ENCODE measurements around the gene PLG. TPM values are rescaled to one million over a fixed set of nuclear protein-coding genes. Genes with fewer than 3 reads are reported as not detected.
"Not testable (repeated sequence)": the region's sequence is repeated elsewhere in the genome, so short reads cannot be mapped to it uniquely, and the experiment has no call there.

Gene PLG
- total RNA-seq, 2 experiments from 2014 or later: 3.4 to 3.7 TPM

- TF ChIP-seq, protein P1, sequence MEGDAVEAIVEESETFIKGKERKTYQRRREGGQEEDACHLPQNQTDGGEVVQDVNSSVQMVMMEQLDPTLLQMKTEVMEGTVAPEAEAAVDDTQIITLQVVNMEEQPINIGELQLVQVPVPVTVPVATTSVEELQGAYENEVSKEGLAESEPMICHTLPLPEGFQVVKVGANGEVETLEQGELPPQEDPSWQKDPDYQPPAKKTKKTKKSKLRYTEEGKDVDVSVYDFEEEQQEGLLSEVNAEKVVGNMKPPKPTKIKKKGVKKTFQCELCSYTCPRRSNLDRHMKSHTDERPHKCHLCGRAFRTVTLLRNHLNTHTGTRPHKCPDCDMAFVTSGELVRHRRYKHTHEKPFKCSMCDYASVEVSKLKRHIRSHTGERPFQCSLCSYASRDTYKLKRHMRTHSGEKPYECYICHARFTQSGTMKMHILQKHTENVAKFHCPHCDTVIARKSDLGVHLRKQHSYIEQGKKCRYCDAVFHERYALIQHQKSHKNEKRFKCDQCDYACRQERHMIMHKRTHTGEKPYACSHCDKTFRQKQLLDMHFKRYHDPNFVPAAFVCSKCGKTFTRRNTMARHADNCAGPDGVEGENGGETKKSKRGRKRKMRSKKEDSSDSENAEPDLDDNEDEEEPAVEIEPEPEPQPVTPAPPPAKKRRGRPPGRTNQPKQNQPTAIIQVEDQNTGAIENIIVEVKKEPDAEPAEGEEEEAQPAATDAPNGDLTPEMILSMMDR (conservative IDR thresholded peaks at IDR 0.05; ENCODE audit: low read length): no peak
- no peak for TF ChIP-seq EZH2phosphoT487 (IDR thresholded peaks at IDR 0.05; ENCODE audit: borderline replicate concordance, low read depth, low read length)
- no peak overlapping the region for H3K27ac ChIP-seq (ENCODE audit: low read depth, low read length, poor library complexity, severe bottlenecking)
- no peak for DNase-seq (ENCODE audit: low spot score)
- no peak overlapping the region for H2AFZ ChIP-seq (ENCODE audit: low read length)
- BruUV-seq (replicated peaks): no TSS peak
- no peak overlapping the region for H3K4me3 ChIP-seq (ENCODE audit: low read depth, low read length, poor library complexity, severe bottlenecking)
- no peak overlapping the region for H3K4me2 ChIP-seq (ENCODE audit: low read length)
- ChIA-PET POLR2A (interaction anchor here (1.0 kb wide), 1 partner anchor 27 kb away, joined by 3 read pairs; no protein-coding TSS in a partner anchor), CTCF (ENCODE audit: unreplicated experiment) (no interaction called here)
- H3K9me2 ChIP-seq (ENCODE audit: insufficient read depth, low read length): no peaks in the 10 kb centered on the region
- H4K20me1 ChIP-seq (ENCODE audit: insufficient read depth, low read length): no peaks in the 10 kb centered on the region
- no peaks in the 10 kb centered on the region for H3K36me3 ChIP-seq (ENCODE audit: insufficient read depth, low read length)
- no peaks in the 10 kb centered on the region for H3K9me3 ChIP-seq (ENCODE audit: low read length)
- intact Hi-C loops (cut with micrococcal nuclease; ENCODE audit: unreplicated experiment): no loop called here
- no peaks in the 10 kb centered on the region for H3K4me1 ChIP-seq (ENCODE audit: insufficient read depth, low read length, poor library complexity, severe bottlenecking)
- no peaks in the 10 kb centered on the region for H3K79me2 ChIP-seq (ENCODE audit: insufficient read depth, low read depth, low read length)
These were observed 72.4 kb downstream of the PLG start for GRCh38 chr6:160774399-160774798.

DNA sequence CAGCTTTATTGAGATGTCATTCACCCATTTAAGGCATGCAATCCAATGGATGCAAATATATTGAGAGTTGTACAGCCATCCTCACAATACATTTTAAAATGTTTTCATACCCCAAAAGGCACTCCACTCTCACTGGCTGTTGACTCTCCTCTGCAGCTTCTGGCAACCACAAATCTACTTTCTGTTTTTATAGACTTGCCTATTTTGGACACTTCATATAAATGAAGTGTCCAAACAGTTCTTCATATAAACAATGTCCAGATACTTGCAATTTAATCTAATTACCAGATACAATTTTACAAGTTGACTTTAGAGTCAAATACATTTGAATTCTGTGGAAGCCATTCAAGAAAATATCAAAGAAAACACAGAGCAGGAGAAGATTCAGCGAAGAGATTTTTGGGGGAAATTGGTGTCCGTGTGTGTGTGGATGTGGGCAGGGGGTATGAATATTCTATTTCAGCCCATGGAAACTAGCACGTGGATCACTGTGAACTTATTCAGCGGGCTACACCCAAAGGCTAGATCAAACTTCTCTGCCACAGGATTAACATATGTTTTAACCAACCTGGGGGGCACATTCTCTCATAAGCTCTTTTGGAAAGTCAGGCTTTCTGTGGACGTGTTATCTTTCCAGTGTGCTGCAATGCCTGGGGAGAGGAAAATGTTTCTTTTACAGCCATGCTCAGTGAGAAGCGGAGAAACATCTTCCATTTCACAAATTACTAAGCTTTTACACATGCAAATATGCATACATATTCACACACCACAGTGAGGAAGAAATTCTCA lies 73.9 kb downstream of the PLG start:
- Histone ChIP-seq H3K4me2 (ENCODE audit: low read length) (no peak overlapping the region), H3K4me1 (ENCODE audit: insufficient read depth, low read length, poor library complexity, severe bottlenecking) (no peaks in the 10 kb centered on the region), H3K36me3 (ENCODE audit: insufficient read depth, low read length) (no peaks in the 10 kb centered on the region), H2AFZ (ENCODE audit: low read length) (no peak overlapping the region), H3K4me3 (ENCODE audit: low read depth, low read length, poor library complexity, severe bottlenecking) (no peak overlapping the region), H3K9me2 (ENCODE audit: insufficient read depth, low read length) (no peaks in the 10 kb centered on the region), H3K9me3 (ENCODE audit: low read length) (no peaks in the 10 kb centered on the region), H3K27ac (ENCODE audit: low read depth, low read length, poor library complexity, severe bottlenecking) (no peak overlapping the region), H4K20me1 (ENCODE audit: insufficient read depth, low read length) (no peaks in the 10 kb centered on the region), H3K79me2 (ENCODE audit: insufficient read depth, low read depth, low read length) (no peaks in the 10 kb centered on the region)
- POLR2A ChIA-PET: no interaction called here
- CTCF ChIA-PET (ENCODE audit: unreplicated experiment): no interaction called here
- DNase-seq (ENCODE audit: low spot score): no peak
- TF ChIP-seq EZH2phosphoT487 (IDR thresholded peaks at IDR 0.05; ENCODE audit: borderline replicate concordance, low read depth, low read length): no peak
- TF ChIP-seq, protein P1 (conservative IDR thresholded peaks at IDR 0.05; ENCODE audit: low read length): no peak
- intact Hi-C loops (cut with micrococcal nuclease; ENCODE audit: unreplicated experiment): no loop called here
- BruUV-seq (replicated peaks): no TSS peak

DNA sequence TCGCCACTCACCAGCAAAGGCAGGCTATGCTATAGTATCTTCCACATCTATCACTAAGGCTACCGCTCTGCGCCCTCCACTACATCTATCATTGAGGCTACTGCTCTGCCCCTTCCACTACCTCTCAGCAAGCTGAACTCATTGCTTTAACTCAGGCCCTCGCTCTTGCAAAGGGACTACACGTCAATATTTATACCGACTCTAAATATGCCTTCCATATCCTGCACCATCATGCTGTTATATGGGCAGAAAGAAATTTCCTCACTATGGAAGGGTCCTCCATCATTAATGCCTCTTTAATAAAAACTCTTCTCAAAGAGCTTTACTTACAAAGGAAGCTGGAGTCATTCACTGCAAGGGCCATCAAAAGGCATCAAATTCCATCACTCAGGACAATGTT lies 77.1 kb downstream of the PLG start:
- intact Hi-C loops (cut with micrococcal nuclease; ENCODE audit: unreplicated experiment); H4K20me1 ChIP-seq (ENCODE audit: insufficient read depth, low read length); H3K9me2 ChIP-seq (ENCODE audit: insufficient read depth, low read length); H3K36me3 ChIP-seq (ENCODE audit: insufficient read depth, low read length); CTCF ChIA-PET (ENCODE audit: unreplicated experiment); BruUV-seq (replicated peaks); H3K27ac ChIP-seq (ENCODE audit: low read depth, low read length, poor library complexity, severe bottlenecking); H3K4me1 ChIP-seq (ENCODE audit: insufficient read depth, low read length, poor library complexity, severe bottlenecking); POLR2A ChIA-PET; H3K4me2 ChIP-seq (ENCODE audit: low read length); H3K4me3 ChIP-seq (ENCODE audit: low read depth, low read length, poor library complexity, severe bottlenecking); DNase-seq (ENCODE audit: low spot score); H3K79me2 ChIP-seq (ENCODE audit: insufficient read depth, low read depth, low read length); H3K9me3 ChIP-seq (ENCODE audit: low read length); H2AFZ ChIP-seq (ENCODE audit: low read length): not testable (repeated sequence)

DNA sequence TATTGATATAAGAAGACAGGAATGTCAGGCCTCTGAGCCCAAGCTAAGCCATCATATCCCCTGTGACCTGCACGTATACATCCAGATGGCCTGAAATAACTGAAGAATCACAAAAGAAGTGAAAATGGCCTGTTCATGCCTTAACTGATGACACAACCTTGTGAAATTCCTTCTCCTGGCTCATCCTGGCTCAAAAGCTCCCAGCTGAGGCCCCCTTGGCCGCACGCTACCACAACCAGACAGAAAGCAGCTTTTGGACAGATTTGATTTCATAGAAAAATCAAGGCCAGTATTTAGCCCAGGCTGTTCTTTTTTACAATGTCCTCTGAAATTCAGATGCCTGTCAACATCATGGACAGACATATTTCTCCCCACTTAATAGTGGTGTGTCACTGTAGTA lies 78.6 kb downstream of the PLG start:
- H3K4me3 ChIP-seq (ENCODE audit: low read depth, low read length, poor library complexity, severe bottlenecking); H4K20me1 ChIP-seq (ENCODE audit: insufficient read depth, low read length); H3K9me2 ChIP-seq (ENCODE audit: insufficient read depth, low read length); intact Hi-C loops (cut with micrococcal nuclease; ENCODE audit: unreplicated experiment); H3K4me2 ChIP-seq (ENCODE audit: low read length); H3K36me3 ChIP-seq (ENCODE audit: insufficient read depth, low read length); H3K27ac ChIP-seq (ENCODE audit: low read depth, low read length, poor library complexity, severe bottlenecking); CTCF ChIA-PET (ENCODE audit: unreplicated experiment); POLR2A ChIA-PET; H3K9me3 ChIP-seq (ENCODE audit: low read length); BruUV-seq (replicated peaks); DNase-seq (ENCODE audit: low spot score); H3K79me2 ChIP-seq (ENCODE audit: insufficient read depth, low read depth, low read length); H3K4me1 ChIP-seq (ENCODE audit: insufficient read depth, low read length, poor library complexity, severe bottlenecking); H2AFZ ChIP-seq (ENCODE audit: low read length): not testable (repeated sequence)
